Left lobe of liver (tissue), 2 donors: Measurements from ENCODE around the gene CHAT. TPM values are rescaled to one million over a fixed set of nuclear protein-coding genes. Genes with fewer than 3 reads are reported as not detected.

Experiments
- ATAC-seq: fragments of 200-7000 bp; cut with Tn5 transposase; one replicate; pipeline ENCODE4 v1.9.1; 2020; ENCODE audit warnings: mild to moderate bottlenecking, moderate library complexity
- DNase-seq: peaks from one replicate; pipeline ENCODE4 v3.0.0-alpha.2; 2020; ENCODE audit warnings: low spot score
- total RNA-seq: library from RNA; stranded (reverse); gene quantifications from one replicate; pipeline ENCODE4 v1.2.1, GENCODE V29; 2021
- donor health status: DM: no; HTN: no; CAD: no; lungs with moderate emphysema.
- donor health status: DM: no; HTN: yes; CAD: no.

Gene CHAT
- total RNA-seq, 1 donor from 2014 or later: not detected

DNA sequence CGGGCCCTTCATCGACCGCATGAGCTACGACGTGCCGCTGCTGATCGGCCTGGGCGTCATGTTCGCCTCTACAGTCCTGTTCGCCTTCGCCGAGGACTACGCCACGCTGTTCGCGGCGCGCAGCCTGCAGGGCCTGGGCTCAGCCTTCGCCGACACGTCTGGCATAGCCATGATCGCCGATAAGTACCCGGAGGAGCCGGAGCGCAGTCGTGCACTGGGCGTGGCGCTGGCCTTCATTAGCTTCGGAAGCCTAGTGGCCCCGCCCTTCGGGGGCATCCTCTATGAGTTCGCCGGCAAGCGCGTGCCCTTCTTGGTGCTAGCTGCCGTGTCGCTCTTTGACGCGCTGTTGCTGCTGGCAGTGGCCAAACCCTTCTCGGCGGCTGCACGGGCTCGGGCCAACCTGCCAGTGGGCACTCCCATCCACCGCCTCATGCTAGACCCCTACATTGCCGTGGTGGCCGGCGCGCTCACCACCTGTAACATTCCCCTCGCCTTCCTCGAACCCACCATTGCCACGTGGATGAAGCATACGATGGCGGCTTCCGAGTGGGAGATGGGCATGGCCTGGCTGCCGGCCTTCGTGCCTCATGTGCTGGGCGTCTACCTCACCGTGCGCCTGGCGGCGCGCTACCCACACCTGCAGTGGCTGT is 2.5 kb upstream of the CHAT start:
- DNase-seq: no peak
- no peak for ATAC-seq

GRCh38 chr10:49611816-49612512 is 1.9 kb upstream of the CHAT start:
- DNase-seq (no peak), ATAC-seq (no peak)

GRCh38 chr10:49612513-49613164 is 1.2 kb upstream of the CHAT start:
- peak; percentile 24 for ATAC-seq
- no peak for DNase-seq

DNA sequence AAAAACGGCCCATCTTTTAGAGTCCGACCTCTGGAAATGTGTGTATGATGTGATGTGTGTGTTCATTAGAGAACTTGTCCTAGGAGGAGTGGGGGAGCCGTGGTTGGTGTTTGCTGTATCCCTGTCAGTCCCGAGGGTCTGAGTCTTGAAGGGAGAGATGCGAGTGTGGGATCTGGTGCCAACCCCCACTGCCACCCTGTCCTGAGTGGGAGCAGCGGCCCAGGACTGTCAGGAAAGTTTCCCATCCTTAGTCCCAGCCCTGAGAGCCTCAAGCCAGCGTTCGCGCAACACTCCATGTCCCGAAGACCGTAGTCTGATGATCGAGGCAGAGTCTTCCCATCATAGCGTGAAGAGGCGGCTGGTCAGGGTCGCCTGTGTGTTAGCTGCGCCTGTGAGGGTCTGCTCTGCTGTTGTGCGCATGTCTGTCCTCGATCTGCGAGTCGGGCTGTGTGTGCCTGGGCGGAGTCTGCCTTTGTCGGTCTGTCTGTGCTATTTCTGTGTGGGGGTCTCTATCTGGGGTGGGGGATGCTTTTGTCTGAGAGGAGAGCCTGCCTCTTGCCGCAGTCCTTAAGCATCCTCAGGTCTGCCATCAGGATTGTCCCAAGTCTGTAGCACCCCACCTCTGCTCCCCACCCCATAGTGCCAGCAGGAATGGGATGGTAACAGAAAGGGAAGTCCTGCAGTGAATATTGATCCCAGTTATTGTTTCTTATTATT is 514 bp upstream of the CHAT start:
- DNase-seq (no peak), ATAC-seq (no peak)

- DNase-seq (no peak), ATAC-seq (no peak)
These were observed 683 bp downstream of the CHAT start for GRCh38 chr10:49614242-49615198.

DNA sequence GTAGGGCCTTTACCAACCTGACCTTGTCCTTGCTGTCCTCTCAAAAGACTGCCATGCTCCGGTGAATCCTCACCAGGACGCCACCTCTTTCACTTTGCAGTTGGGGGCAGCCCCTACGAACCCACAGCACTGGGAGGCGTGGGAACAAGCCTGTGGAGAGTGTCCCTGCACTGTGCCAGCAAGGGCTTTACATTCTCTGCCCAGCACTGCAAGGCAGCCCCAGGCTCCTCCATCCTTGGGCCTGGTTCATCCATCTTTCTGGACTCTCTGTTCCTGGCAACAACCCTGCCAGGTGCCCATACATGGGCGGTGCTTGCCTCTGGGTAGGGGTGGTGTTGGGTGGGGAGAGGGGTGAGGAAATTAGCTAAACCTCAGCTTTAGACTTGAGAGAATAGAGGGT is 1.4 kb downstream of the CHAT start:
- no peak for ATAC-seq
- no peak for DNase-seq

GRCh38 chr10:49615721-49616120 is 1.9 kb downstream of the CHAT start:
- ATAC-seq (no peak), DNase-seq (no peak)

- ATAC-seq: no peak
- DNase-seq: no peak
These were observed 2.7 kb downstream of the CHAT start for GRCh38 chr10:49616421-49617101.

GRCh38 chr10:49617121-49618020 is 3.5 kb downstream of the CHAT start:
- no peak for DNase-seq
- ATAC-seq: no peak

DNA sequence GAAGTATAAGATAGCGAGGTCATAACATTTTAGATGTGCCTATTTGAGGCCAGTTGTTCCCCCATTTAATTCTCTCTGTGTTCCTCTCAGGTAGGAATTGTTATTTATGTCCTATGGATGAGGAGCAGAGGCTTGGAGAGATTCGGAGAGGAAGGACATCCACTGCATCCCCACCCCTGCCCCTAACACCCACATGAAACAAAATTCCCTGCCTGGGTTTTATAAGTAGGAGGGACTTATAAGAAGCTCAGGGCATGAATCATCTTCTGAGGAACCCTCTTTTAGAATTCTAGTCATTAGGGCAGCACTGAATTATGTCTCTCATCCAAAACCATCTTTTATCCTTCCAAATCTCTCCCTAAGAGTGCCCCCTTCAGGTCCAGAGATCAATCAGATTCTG is 5.0 kb downstream of the CHAT start:
- ATAC-seq (no peak), DNase-seq (no peak)

- ATAC-seq: no peak
- DNase-seq: no peak
These were observed 5.8 kb downstream of the CHAT start for GRCh38 chr10:49619613-49620012.

- ATAC-seq (no peak), DNase-seq (no peak)
These were observed 6.5 kb downstream of the CHAT start for GRCh38 chr10:49620286-49620810.

- no peak for DNase-seq
- ATAC-seq: no peak
These were observed 7.1 kb downstream of the CHAT start for GRCh38 chr10:49620841-49621378.

GRCh38 chr10:49621561-49621960 is 7.7 kb downstream of the CHAT start:
- no peak for DNase-seq

GRCh38 chr10:49622426-49623425 is 8.9 kb downstream of the CHAT start:
- no peak for DNase-seq
- ATAC-seq: no peak

More at GRCh38 chr10:49621561-49621960, 7.7 kb downstream of the CHAT start:
- ATAC-seq: no peak

DNA sequence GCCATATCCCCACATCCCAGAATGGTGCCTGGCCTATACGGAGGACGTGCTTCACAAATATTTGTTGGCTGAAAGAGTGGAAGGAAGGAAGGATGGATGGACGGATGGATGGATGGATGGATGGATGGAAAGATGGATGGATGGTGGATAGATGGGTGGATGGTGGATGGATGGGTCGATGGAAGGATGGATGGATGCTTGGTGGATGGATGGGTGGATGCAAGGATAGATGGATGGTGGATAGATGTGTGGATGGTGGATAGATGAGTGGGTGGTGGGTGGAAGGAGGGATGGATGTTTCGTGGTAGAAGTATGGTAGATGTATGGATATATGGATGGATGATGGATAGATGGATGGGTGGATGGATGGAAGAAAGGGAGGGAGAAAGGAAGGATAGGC is 10.8 kb downstream of the CHAT start:
- DNase-seq: no peak
- no peak for ATAC-seq

- DNase-seq (no peak), ATAC-seq (no peak)
These were observed 11.6 kb downstream of the CHAT start for GRCh38 chr10:49625411-49625810.
